ENCODE data around the gene DLGAP1. TPM values are rescaled to one million over a fixed set of nuclear protein-coding genes. Genes with fewer than 3 reads are reported as not detected.
"Not testable (repeated sequence)": the region's sequence is repeated elsewhere in the genome, so short reads cannot be mapped to it uniquely, and the experiment has no call there.

DLGAP1 gene
- total RNA-seq, 1 experiment from 2014 or later, result 0.07 TPM

- no peak overlapping the region for H3K4me3 Mint-ChIP-seq (ENCODE audit: unreplicated experiment)
- POLR2A ChIA-PET, result no interaction called here
- no peaks in the 10 kb centered on the region for H3K36me3 Mint-ChIP-seq (ENCODE audit: insufficient read depth, unreplicated experiment)
Observed at GRCh38 chr18:3706279-3707097, 748.6 kb downstream of the DLGAP1 start.

GRCh38 chr18:3704556-3705344 is 750.4 kb downstream of the DLGAP1 start:
- Mint-ChIP-seq H3K27me3 (ENCODE audit: insufficient read depth, unreplicated experiment) (no peaks in the 10 kb centered on the region), H3K9me3 (ENCODE audit: unreplicated experiment) (no peaks in the 10 kb centered on the region), H3K27ac (ENCODE audit: unreplicated experiment) (no peak overlapping the region), H3K4me3 (ENCODE audit: unreplicated experiment) (no peak overlapping the region), H3K4me1 (ENCODE audit: low read depth, unreplicated experiment) (peaks cover 17% of the 10 kb centered on the region), H3K36me3 (ENCODE audit: insufficient read depth, unreplicated experiment) (no peaks in the 10 kb centered on the region)
- H3K9me3 ChIP-seq, result no peaks in the 10 kb centered on the region
- BruUV-seq (replicated peaks), result no TSS peak
- intact Hi-C loops (cut with micrococcal nuclease; ENCODE audit: unreplicated experiment), result loop anchor here (10.0 kb wide), 1 partner anchor 360 kb away; no protein-coding TSS in a partner anchor
- no peak overlapping the region for H3K4me3 ChIP-seq (ENCODE audit: low read depth, low read length)
- no peaks in the 10 kb centered on the region for H3K36me3 ChIP-seq (ENCODE audit: control insufficient read depth, insufficient read depth, low read length)
- H3K27me3 ChIP-seq (replicated peaks; ENCODE audit: control insufficient read depth, insufficient read depth, low read length), result no peaks in the 10 kb centered on the region
- POLR2A ChIA-PET, result no interaction called here
- no peak for DNase-seq
- TF ChIP-seq, protein P1, sequence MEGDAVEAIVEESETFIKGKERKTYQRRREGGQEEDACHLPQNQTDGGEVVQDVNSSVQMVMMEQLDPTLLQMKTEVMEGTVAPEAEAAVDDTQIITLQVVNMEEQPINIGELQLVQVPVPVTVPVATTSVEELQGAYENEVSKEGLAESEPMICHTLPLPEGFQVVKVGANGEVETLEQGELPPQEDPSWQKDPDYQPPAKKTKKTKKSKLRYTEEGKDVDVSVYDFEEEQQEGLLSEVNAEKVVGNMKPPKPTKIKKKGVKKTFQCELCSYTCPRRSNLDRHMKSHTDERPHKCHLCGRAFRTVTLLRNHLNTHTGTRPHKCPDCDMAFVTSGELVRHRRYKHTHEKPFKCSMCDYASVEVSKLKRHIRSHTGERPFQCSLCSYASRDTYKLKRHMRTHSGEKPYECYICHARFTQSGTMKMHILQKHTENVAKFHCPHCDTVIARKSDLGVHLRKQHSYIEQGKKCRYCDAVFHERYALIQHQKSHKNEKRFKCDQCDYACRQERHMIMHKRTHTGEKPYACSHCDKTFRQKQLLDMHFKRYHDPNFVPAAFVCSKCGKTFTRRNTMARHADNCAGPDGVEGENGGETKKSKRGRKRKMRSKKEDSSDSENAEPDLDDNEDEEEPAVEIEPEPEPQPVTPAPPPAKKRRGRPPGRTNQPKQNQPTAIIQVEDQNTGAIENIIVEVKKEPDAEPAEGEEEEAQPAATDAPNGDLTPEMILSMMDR (IDR thresholded peaks at IDR 0.05; ENCODE audit: insufficient read depth in 1 of 2, low read depth in 1 of 2, low read length in 1 of 2, severe bottlenecking in 1 of 2, unreplicated experiment in 1 of 2), result no peak
- no peaks in the 10 kb centered on the region for H3K4me1 ChIP-seq
- CTCF ChIA-PET, result interaction anchor here (1.3 kb wide), 1 partner anchor 165 kb away, joined by 3 read pairs; no protein-coding TSS in a partner anchor

More at GRCh38 chr18:3706279-3707097, 748.6 kb downstream of the DLGAP1 start:
- BruUV-seq (replicated peaks), result no TSS peak
- Histone ChIP-seq H3K27me3 (replicated peaks; ENCODE audit: control insufficient read depth, insufficient read depth, low read length) (no peaks in the 10 kb centered on the region), H3K4me3 (ENCODE audit: low read depth, low read length) (no peak overlapping the region), H3K9me3 (no peaks in the 10 kb centered on the region), H3K4me1 (peaks cover 11% of the 10 kb centered on the region), H3K36me3 (ENCODE audit: control insufficient read depth, insufficient read depth, low read length) (no peaks in the 10 kb centered on the region)
- TF ChIP-seq, protein P1 (IDR thresholded peaks at IDR 0.05; ENCODE audit: insufficient read depth in 1 of 2, low read depth in 1 of 2, low read length in 1 of 2, severe bottlenecking in 1 of 2, unreplicated experiment in 1 of 2), result no peak
- no peak overlapping the region for H3K27ac Mint-ChIP-seq (ENCODE audit: unreplicated experiment)
- intact Hi-C loops (cut with micrococcal nuclease; ENCODE audit: unreplicated experiment), result loop anchor here (10.0 kb wide), 1 partner anchor 358 kb away; no protein-coding TSS in a partner anchor
- DNase-seq, result no peak
- CTCF ChIA-PET, result interaction anchor here (0.6 kb wide), 1 partner anchor 112 kb away, joined by 7 read pairs; no protein-coding TSS in a partner anchor
- no peaks in the 10 kb centered on the region for H3K27me3 Mint-ChIP-seq (ENCODE audit: insufficient read depth, unreplicated experiment)
- H3K4me1 Mint-ChIP-seq (ENCODE audit: low read depth, unreplicated experiment), result peaks cover 27% of the 10 kb centered on the region
- no peaks in the 10 kb centered on the region for H3K9me3 Mint-ChIP-seq (ENCODE audit: unreplicated experiment)

DNA sequence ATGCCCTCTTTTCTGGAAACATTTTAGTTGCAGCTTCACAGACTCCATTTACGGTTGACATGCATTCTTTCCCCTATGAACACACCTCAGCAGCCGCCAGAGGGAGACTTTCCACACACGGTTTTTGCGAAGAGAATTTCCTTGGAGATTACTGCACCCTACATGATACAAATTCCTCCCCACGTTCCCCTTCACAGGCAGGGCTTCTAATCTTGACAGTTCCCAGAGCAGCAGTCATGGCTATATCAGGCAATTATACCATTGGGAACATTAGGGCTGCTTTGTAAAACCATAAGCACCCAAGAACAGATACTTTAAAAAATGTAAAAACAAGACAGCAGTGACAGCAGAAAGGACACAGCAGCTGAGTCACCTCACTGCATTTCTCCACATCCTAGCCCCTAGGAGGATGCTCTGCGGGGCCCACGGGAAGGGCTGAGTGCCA is 751.4 kb downstream of the DLGAP1 start:
- DNase-seq, result peak; percentile 67 to 76
- peaks cover 17% of the 10 kb centered on the region for H3K4me1 Mint-ChIP-seq (ENCODE audit: low read depth, unreplicated experiment)
- no peak overlapping the region for H3K4me3 ChIP-seq (ENCODE audit: low read depth, low read length)
- no peaks in the 10 kb centered on the region for H3K9me3 ChIP-seq
- TF ChIP-seq, protein P1 (IDR thresholded peaks at IDR 0.05; ENCODE audit: insufficient read depth in 1 of 2, low read depth in 1 of 2, low read length in 1 of 2, severe bottlenecking in 1 of 2, unreplicated experiment in 1 of 2), result peak; percentile 81 to 88
- no TSS peak for BruUV-seq (replicated peaks)
- peaks cover 7% of the 10 kb centered on the region for H3K9me3 Mint-ChIP-seq (ENCODE audit: unreplicated experiment)
- ChIA-PET CTCF (interaction anchor here (0.6 to 1.4 kb wide), 5 partner anchors 12 to 718 kb away, joined by 3 to 13 read pairs (median 7); no protein-coding TSS in a partner anchor), POLR2A (no interaction called here)
- no peaks in the 10 kb centered on the region for H3K36me3 Mint-ChIP-seq (ENCODE audit: insufficient read depth, unreplicated experiment)
- H3K27ac Mint-ChIP-seq (ENCODE audit: unreplicated experiment), result no peak overlapping the region
- no peaks in the 10 kb centered on the region for H3K4me1 ChIP-seq
- no peaks in the 10 kb centered on the region for H3K27me3 ChIP-seq (replicated peaks; ENCODE audit: control insufficient read depth, insufficient read depth, low read length)
- no peaks in the 10 kb centered on the region for H3K27me3 Mint-ChIP-seq (ENCODE audit: insufficient read depth, unreplicated experiment)
- intact Hi-C loops (cut with micrococcal nuclease; ENCODE audit: unreplicated experiment), result loop anchor here (1.0 to 10.0 kb wide), 5 partner anchors 68 to 361 kb away; no protein-coding TSS in a partner anchor
- no peaks in the 10 kb centered on the region for H3K36me3 ChIP-seq (ENCODE audit: control insufficient read depth, insufficient read depth, low read length)
- H3K4me3 Mint-ChIP-seq (ENCODE audit: unreplicated experiment), result no peak overlapping the region

DNA sequence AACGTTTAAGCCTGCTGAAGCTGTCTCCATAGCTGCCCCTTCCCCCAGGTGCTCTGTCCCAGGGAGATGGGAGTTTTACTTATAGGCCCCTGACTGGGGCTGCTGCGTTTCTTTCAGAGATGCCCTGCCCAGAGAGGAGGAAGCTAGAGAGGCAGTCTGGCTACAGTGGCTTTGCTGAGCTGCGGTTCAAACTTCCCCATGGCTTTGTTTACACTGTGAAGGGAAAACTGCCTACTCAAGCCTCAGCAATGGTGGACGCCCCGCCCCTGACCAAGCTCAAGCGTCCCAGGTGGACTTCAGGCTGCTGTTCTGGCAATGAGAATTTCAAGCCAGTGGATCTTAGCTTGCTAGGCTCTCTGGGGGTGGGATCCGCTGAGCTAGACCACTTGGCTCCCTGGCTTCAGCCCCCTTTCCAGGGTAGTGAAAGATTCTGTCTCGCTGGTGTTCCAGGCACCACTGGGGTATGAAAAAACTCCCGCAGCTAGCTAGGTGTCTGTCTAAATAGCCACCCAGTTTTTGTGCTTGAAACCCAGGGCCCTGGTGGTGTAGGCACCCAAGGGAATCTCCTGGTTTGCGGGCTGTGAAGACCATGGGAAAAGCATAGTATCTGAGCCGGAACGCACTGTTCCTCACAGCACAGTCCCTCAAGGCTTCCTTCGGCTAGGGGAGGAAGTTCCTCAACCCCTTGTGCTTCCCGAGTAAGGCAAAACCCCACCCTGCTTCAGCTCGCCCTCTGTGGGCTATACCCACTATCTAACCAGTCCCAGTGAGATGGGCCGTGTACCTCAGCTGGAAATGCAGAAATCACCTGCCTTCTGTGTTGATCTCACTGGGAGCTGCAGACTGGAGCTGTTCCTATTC is 755.2 kb downstream of the DLGAP1 start:
- H3K27me3 Mint-ChIP-seq (ENCODE audit: insufficient read depth, unreplicated experiment); H3K4me3 ChIP-seq (ENCODE audit: low read depth, low read length); BruUV-seq (replicated peaks); DNase-seq; H3K36me3 ChIP-seq (ENCODE audit: control insufficient read depth, insufficient read depth, low read length); H3K27ac Mint-ChIP-seq (ENCODE audit: unreplicated experiment); H3K4me3 Mint-ChIP-seq (ENCODE audit: unreplicated experiment); H3K4me1 ChIP-seq; H3K27me3 ChIP-seq (replicated peaks; ENCODE audit: control insufficient read depth, insufficient read depth, low read length); POLR2A ChIA-PET; H3K9me3 ChIP-seq; H3K36me3 Mint-ChIP-seq (ENCODE audit: insufficient read depth, unreplicated experiment): not testable (repeated sequence)
- Mint-ChIP-seq H3K4me1 (ENCODE audit: low read depth, unreplicated experiment) (peaks cover 17% of the 10 kb centered on the region), H3K9me3 (ENCODE audit: unreplicated experiment) (peaks cover 29% of the 10 kb centered on the region)
- intact Hi-C loops (cut with micrococcal nuclease; ENCODE audit: unreplicated experiment), result loop anchor here (10.0 kb wide), 1 partner anchor 365 kb away; no protein-coding TSS in a partner anchor
- CTCF ChIA-PET, result interaction anchor here (1.4 kb wide), 1 partner anchor 295 kb away, joined by 3 read pairs; no protein-coding TSS in a partner anchor

Data from Caco-2 (cell line).